Activated gamma-delta T cell treated with anti-CD3 and anti-CD28 coated beads, Interleukin-2, amount 50 U/mL, for 16 hours (primary cell): ENCODE measurements around the gene POTEH.
"Not testable (repeated sequence)": the region's sequence is repeated elsewhere in the genome, so short reads cannot be mapped to it uniquely, and the experiment has no call there.

ENCODE experiments used
- DNase-seq: peaks from one replicate; pipeline ENCODE4 v3.0.0-alpha.2; 2020; ENCODE audit warnings: low read depth

Gene POTEH

GRCh38 chr22:15738157-15738908 lies 48.5 kb downstream of the POTEH start:
- not testable (repeated sequence) for DNase-seq

- not testable (repeated sequence) for DNase-seq
Measured at GRCh38 chr22:15738909-15739391, 49.1 kb downstream of the POTEH start.

GRCh38 chr22:15747636-15748323 lies 58.0 kb downstream of the POTEH start:
- DNase-seq = not testable (repeated sequence)

GRCh38 chr22:15749181-15749970 lies 59.5 kb downstream of the POTEH start:
- not testable (repeated sequence) for DNase-seq

GRCh38 chr22:15759443-15760097 lies 69.7 kb downstream of the POTEH start:
- not testable (repeated sequence) for DNase-seq

GRCh38 chr22:15760388-15761150 lies 70.7 kb downstream of the POTEH start:
- not testable (repeated sequence) for DNase-seq

- not testable (repeated sequence) for DNase-seq
Measured at GRCh38 chr22:15761151-15761777, 71.4 kb downstream of the POTEH start.

DNA sequence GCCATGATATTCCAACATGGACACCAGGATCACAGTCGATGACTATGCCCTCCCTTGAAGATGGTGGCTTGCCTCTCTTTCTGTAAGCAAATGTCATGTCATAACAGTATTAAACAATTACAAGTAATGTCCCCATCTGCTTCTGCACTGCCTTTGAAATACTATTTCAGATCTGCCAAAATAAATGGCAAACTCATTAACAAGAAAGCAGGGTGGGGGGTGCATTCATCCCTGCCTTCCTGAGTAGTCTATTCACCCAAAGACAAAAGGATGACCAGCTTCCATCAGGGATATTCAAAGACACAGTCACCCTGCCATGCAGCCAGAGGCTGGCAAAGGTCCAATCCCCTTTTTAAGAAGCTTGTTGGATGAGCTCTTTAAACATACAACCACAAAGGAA lies 73.7 kb downstream of the POTEH start:
- DNase-seq = not testable (repeated sequence)
